Limb (tissue), 2 donors: ENCODE data around the gene AKAP1.

Source experiments
- DNase-seq, 2 donors: peaks; one replicate each; pipeline ENCODE4 v3.0.0-alpha.2; 2016; ENCODE audit errors: extremely low spot score in 2 of 2

Gene AKAP1

DNA sequence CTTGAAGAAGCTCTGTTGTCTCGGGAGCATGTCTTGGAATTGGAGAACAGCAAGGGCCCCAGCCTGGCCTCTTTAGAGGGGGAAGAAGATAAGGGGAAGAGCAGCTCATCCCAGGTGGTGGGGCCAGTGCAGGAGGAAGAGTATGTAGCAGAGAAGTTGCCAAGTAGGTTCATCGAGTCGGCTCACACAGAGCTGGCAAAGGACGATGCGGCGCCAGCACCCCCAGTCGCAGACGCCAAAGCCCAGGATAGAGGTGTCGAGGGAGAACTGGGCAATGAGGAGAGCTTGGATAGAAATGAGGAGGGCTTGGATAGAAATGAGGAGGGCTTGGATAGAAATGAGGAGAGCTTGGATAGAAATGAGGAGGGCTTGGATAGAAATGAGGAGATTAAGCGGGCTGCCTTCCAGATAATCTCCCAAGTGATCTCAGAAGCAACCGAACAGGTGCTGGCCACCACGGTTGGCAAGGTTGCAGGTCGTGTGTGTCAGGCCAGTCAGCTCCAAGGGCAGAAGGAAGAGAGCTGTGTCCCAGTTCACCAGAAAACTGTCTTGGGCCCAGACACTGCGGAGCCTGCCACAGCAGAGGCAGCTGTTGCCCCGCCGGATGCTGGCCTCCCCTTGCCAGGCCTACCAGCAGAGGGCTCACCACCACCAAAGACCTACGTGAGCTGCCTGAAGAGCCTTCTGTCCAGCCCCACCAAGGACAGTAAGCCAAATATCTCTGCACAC lies 21.2 kb downstream of the AKAP1 start:
- DNase-seq = no peak

DNA sequence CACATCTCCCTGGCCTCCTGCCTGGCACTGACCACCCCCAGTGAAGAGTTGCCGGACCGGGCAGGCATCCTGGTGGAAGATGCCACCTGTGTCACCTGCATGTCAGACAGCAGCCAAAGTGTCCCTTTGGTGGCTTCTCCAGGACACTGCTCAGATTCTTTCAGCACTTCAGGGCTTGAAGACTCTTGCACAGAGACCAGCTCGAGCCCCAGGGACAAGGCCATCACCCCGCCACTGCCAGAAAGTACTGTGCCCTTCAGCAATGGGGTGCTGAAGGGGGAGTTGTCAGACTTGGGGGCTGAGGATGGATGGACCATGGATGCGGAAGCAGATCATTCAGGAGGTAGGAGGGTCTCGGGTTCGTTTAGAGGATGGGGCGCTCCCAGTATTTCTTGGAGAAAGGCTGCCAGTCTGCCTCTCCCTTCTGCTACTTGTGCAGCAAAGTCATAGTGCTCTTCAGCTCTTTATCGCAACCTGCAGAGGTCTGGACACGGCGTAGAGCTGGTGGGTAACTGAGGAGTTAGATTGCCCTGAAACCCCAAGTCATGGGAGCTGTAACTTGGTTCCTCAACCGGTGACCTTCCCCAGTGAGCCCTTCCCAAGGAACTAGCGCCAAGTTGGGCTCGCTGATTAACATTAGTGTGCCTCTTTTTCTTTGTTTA lies 21.9 kb downstream of the AKAP1 start:
- no peak for DNase-seq

DNA sequence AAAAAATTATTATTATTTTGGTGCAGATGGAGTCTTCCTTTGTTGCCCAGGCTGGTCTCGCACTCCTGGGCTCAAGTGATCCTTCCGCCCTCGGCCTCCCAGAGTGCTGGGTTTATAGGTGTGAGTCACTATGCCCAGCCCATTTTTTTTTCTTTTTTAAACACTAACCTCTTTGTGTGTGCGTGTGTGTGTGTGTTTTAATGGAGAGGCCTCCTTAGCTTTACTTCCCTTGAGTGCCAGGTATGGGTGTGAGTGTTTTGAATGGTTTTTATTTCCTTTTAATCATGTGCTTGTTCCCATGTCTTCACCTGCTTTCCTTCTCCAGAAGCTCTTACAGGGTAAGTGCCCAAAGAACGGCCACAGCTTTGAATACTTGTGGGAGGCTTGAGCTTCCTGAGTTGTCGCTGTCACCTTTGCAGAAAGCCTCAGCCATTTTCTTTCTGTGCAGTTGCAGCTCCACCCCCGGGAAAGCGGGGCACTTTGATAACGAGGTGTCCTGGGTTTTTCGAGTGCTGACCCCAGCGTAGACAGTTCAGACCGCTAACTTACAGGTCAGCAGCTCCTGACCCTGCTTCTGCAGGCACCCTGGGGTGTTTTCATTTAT lies 22.6 kb downstream of the AKAP1 start:
- no peak for DNase-seq

DNA sequence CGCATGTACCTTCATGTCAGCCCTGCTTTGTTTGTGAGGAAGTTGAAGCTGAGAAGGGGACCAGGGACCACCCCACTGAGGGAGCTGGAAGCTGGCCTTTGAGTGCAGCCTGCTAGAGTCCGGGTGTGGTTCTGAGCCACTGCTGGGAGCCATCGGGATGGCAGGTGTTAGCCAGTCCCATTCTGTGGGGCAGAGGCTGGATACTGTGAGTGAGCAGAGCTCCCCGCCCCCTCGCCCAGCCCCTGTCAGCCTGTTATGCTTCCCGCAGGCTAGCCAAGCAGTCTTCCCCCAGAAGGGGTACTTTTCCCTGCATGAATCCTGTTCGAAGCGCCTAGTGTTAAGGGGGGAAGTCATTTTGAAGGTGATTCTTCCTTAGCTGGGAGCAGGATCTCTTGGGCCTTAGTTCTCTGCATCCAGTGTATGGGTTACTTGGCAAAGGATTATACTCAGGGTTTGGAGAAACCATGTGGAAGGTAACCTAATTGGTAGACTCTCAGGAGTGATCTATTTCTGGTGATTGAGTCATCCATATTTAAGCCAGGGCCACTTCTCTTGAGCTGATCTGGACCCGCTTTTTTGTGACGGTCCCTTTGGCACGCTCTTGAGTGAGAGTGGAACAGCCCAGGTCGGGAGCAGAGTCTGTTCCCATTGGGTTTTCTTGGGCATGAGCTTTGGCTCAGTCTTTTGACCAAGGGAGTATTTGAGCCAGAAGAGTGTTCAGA lies 23.8 kb downstream of the AKAP1 start:
- DNase-seq = no peak

DNA sequence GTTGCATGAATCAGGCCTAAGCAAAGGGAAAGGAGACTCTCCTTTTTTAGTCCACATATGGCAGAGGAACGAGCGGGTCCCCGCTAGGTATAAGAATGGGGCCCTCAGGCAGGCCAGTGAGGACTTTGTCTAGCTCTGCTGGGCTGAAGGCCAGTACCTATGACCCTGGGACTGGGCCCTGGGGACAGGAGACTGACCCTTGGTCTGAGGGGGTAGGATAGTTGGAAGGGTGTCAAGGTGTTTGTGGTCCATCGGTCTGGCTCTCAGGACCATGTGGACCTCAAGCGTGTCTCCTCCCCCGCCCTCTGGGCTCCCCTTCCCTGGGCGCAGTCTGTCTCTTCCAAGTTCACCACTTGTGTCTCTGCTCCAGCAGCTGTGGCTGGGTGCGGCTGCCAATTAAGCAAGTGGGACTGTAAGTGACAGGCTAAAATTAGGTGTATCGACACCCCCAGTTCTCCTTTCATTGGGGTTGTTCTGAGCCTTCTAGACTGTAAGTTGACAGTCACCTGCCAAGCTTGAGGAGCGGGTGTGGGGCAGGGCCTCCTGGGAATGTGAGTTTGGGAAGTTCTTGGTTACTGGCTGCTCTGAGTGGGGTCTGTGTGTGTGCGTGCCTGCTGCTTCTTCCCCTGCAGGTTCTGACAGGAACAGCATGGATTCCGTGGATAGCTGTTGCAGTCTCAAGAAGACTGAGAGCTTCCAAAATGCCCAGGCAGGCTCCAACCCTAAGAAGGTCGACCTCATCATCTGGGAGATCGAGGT lies 24.5 kb downstream of the AKAP1 start:
- DNase-seq = peak; percentile 32 to 38

DNA sequence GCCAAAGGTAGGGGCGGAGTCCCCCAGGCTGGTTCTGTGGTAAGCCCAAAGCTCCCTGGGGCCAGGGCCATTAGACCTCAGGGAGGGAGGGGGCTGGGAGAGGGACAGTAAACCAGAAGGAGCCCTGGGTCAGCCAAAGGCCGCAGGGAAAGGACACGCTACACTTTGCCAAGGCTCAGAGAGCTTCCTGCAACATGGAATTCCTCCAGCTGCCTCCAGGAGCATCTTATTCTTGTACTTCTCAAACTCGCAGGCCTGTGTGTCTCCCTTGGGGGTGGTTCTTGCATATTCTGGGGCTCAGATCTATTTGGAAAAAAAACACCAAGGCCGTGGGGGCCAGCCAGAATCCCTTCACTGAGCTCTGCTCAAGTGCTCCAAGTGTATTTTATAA lies 25.1 kb downstream of the AKAP1 start:
- peak; percentile 39 to 49 for DNase-seq

DNA sequence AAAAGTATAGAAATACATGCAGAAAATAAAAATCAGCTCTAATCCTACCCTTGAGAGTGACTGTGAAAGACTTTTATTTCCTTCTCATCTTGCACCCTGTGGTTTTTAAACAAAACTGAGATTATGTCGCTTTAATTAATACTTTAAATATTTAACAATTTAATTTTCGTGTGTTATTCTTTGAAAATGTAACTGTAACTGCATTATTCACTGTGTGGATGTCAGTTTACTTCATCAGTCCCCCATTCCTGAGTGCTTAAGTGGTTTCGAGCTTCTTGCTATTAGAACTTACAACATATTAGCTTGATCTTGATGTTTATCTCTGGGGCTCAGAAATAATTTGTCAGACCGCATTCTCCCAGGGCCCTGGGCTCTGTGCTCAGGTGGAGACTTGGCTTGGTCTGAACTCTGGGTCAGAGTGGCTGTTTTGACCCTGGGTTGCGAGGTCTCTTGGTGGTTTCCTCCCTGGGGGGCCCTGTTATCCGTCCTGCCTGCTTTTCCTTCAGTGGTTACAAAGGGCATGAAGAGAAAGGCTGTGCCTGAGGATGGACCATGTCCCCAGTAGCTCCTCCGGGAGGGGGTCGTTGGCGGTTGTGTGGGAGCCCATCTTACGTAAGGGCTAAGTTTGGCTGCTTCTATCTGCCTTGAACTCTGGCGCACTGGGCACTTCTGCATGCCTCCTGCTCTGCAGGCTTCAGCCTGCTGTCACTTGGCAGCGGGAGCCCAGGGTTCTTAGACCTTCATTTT lies 25.7 kb downstream of the AKAP1 start:
- no peak for DNase-seq

DNA sequence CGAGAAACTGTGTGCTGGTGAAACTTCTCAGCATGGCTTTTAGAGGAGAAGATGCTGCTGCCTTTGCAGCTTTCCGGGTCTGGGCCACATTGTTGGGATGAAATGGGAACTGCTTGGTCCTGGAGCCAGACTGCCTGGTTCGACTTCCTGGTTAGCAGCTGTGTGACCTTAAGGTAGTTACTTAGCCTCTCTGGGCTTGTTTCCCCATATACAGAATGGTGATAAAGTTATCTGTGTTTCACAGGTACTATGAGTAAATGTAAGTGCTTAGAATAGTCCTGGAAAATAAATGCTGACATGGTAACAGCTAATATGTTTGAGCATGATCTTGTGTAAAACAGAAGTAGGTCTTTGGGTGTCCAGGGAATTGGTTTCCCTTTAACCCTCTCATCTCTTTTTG lies 26.3 kb downstream of the AKAP1 start:
- no peak for DNase-seq

DNA sequence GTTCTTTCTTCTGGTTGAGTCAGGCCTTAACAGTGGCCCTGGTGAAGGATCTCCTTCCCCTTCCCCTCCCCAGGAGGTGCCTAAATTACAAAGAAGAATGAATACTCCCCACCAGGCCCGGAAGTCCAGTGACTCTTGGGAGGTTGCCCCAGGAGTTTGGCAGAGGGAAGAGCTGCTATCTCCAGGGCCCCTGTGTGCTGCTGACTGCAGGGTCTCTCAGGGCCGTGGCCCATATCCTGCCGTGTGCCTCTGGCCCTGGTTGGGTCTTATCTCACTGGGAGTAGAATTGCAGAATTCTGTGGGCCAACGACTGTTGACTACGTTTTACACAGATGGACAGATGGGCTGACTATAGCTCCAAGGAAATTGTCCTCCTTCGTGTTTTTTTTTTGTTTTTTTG lies 28.0 kb downstream of the AKAP1 start:
- DNase-seq = no peak

DNA sequence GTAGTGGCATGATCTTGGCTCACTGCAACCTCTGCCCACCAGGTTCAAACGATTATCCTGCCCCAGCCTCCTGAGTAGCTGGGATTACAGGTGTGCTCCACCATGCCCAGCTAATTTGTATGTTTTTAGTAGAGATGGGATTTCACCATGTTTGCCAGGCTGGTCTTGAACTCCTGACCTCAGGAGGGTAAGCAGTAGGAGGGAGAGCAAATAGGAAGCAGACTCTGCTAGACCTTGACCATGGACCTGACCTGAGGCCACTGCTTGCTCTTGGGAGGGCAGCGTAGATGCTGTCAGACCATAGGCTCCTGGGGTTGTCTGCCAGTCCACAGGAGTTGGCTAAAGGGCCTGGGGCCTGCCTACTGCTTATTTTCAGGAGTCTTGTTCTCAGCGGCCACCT lies 28.6 kb downstream of the AKAP1 start:
- DNase-seq = no peak

DNA sequence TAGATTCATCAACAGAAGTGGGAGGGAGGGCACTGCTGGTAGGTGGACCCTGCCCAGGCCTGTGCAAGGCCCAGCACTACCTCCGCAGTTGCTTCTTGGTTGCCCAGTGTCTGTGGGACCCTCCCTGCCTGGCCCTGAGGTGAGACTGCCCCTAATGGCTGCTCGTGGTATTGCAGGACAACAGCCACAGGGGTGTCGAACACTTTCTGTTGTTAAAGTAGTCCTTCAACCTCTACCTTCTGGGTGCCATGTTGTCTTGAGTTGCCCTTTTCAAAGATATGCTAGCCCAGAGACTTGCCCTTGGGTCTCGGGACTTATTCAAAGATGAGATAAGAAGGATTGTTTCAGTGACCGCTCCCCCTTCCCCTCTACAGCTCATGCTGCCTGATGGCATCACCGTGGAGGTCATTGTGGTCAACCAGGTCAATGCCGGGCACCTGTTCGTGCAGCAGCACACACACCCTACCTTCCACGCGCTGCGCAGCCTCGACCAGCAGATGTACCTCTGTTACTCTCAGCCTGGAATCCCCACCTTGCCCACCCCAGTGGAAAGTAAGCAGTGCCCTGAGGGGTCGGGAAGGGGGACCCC lies 29.1 kb downstream of the AKAP1 start:
- peak in 1 of 2 donors; percentile 69 for DNase-seq

DNA sequence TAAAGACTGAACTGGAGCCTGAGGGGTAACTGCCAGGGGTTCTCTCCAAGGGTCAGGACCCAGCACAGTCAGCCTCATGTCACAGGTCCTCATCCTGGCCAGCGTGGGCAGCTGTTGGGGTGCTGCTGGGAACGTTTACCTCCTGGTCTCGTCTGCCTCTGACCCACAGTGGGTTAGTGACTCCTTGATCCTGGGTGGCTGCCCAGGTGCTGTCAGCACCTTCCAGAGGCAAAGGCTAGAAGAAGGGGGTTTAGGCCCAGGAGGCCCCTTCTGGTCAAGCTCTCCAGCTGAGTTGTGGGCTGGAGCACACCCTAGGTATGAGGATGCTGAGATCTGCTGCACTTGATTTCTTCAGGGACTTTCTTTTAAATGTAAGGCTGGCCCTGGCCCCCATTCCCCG lies 30.3 kb downstream of the AKAP1 start:
- no peak for DNase-seq

DNA sequence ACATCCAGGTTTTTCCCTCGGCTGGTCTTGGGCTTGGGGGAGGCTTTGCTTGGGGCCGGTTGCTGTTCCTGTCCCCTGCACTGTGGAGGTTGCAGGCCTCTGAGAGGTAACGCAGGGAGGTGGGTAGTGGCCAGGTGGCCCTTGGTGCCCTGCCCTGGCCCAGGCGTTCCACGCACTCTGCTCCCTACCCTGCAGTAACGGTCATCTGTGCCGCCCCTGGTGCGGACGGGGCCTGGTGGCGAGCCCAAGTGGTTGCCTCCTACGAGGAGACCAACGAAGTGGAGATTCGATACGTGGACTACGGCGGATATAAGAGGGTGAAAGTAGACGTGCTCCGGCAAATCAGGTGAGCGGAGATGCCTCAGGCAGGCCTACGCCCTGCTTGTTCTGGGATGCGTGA lies 30.9 kb downstream of the AKAP1 start:
- no peak for DNase-seq

DNA sequence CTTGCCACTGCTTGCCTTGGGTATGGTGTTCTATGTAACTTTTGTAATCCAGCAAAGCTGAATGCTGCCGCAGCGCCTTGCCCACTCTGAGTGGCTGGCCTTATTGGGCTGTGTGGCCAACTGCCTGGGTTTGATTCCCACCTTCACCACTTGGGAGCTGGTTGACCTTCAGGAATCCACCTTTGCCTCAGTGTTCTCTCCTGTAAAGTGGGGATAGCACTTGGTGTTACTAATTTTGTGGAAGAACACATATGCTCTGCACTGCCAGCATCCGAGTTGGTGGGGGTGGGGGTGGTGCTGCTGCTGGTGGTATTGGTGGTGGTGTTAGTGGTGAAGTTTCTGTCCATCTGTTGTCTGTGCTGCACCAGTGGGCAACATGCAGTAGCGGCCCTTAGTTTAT lies 32.8 kb downstream of the AKAP1 start:
- DNase-seq = no peak

DNA sequence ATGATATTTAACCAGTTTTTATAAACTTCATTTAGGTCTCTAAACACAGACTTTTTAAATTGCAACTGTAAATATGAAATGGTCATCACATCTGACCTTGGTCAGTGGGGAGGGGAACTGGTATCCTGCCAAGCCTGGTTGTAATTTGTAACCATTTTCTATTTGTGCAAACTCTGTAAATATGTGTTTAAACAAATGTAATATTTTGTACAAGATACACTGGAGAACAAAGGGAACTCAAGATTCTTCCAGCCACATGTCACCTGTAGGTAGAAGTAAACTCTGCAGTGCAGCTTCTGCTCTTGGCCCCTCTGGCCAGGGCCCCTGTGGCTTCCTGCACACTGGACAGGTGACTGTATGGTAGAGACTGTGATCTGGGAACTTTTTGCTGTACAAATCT lies 35.8 kb downstream of the AKAP1 start:
- no peak for DNase-seq

DNA sequence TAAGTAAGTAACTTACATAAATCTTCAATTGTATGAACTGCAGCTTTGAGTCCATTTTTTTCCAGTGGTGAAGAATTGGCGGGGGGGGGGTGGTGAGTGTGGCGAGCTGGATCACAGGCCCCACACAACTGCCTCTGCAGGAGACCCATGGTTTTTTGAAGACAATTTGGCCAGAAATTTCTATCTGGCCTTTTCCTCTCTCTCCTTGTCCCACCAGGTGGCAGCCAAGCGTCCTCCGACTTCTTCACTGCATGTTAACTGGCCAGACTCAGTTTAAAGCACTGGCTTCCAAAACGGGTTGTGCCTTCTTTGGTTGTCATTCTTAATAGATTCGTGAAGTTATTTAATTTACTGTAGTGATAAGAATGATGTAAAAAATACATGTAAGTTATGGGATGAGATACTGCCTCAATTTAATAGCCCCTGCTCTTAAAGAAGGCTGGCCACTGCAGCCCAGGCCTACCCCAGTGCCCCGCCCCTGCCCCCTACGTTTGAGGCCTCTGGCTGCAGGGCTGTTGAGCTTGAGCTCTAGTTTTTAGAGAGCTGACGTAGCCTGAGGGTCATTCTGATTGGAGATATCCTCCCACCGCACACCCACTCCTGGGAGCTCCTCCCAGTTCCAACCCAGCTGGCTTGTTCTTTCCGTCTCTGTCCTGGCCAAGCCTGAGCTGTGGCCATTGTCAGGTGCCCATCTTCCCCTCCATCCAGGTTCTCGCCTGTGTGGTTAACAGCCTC lies 36.4 kb downstream of the AKAP1 start:
- peak; percentile 48 to 69 for DNase-seq

DNA sequence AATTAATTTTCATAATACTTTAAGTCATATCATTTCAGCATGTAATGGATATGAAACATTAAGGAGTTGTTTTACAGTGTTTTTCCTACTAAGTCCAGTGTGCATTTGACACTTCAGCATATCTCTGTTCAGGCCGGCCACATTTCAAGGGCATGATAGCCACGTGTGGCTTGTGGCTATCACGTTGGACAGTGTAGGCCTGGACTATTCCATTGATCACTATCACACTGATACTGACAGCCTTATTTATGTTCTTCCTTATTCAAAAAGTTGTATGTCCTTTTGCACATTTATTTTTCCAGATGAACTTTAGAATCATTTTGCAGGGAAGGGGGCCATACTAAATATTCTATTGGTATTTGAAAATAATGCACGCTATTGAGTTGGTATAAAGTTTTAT lies 39.0 kb downstream of the AKAP1 start:
- no peak for DNase-seq

DNA sequence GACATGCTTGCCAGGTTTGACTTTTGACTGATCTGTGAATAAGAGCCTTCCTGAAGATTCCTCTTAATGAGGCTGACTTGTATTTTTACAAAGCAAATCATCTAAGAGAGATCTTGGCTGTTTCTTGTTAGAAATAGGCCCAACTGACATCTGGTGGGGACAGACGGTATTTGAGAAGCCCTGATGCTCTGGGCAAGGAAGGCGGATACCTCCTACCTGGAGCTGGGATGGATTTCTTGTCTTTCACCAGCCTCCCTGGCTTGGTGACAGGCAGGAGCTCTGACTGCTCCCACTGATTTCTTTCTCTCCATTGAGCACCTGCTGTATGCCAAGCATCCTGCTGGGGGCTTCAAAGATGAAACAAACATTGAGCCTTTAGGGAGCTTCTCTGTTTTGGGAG lies 40.4 kb downstream of the AKAP1 start:
- DNase-seq = no peak

DNA sequence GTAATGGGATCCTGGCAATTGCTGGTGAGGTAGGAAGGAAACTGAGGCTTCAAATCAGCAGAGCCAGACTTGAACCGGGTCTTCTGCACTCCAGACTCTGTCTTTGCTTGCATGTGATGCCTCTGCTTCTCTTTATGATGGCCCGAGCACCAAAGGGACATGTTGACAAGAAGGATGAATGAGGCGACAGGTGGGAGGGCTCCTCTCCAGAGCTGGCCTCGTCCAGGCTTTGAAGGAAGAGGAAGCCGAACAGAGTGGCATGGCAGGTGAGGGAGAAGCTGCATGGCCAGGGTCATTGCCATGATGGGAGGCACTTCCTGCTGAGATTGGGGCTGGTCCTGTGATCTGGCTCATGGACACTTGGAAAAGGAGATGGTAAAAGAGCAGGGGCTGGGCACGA lies 40.8 kb downstream of the AKAP1 start:
- no peak for DNase-seq
